Nucleus accumbens (tissue), 56 donors: Measurements from ENCODE around the gene MSH6.
"Not testable (repeated sequence)": the region's sequence is repeated elsewhere in the genome, so short reads cannot be mapped to it uniquely, and the experiment has no call there.

Experiments used
- DNase-seq, 56 donors: peaks; one replicate each; lab custom pipeline; 2025; lab: John Stamatoyannopoulos, UW

MSH6 gene

DNA sequence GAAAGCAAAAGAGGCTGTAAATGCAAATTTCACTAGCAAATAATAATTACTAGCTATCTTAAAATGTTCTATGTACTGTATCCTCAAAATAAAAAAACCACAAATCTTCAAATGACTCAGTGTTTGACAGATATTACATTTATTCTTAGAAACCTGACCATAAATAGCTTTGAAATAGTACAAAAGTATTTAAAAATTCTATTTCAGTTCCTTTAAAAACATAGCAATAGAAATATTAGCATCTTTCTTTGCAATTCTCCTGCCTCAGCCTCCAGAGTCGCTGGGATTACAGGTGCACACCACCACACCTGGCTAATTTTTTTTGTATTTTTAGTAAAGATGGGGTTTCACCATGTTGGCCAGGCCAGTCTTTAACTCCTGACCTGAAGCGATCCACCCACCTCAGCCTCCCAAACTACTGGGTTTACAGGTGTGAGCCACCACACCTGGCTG, 50.6 kb downstream of the MSH6 start:
- DNase-seq, result no peak

DNA sequence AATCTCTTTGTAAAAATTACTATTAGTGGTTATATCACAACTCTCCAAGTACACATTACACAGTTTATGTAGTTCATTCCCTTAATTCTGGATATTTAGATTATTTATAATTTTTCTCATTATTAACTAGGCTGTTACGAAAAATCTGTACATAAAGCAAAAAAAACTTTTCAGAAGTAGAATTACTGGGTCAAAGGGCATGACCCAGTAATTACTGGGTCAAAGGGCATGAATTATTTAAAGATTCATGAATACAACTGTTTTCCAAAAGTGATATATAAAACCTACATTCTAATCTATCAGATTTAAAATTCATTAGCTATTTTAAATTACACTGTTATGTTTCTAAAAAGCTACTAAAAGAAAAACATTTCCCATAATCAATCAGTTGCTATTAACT, 55.3 kb downstream of the MSH6 start:
- DNase-seq, result no peak

DNA sequence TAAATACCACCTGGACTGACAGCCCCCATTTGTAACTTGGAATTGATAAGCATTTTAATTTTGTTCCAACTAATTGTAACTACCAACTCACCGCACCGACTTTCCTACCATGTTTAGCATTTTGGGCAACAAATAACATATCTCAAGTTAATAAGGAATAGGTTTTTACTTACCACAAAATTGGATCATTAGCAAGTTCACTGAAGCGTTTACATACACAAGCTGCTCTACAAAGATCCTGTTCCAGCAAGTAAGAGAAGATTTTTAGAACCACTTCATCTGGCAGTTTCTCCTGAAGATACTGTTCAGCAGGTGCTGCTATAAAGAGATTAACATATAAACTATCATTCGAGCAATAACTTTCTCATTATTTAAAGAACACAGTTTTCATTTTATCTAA, 55.7 kb downstream of the MSH6 start:
- DNase-seq, result no peak

DNA sequence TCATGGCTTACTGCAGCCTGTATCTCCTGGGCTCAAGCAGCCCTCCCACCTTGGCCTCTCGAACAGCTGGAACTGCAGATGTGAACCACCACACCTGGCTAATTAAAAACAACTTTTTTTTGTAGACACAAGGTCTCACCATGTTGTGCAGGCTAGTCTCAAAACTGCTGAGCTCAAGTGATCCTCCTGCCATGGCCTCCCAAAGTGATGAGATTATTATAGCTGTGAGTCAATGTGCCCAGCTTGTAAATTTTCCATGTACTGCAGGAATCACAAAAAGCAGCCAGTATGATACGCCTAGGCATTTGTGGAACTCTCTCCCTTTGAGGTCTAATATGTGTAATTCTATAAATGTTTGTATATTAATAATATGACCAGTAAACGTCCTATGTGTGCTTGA, 59.9 kb downstream of the MSH6 start:
- DNase-seq, result no peak

DNA sequence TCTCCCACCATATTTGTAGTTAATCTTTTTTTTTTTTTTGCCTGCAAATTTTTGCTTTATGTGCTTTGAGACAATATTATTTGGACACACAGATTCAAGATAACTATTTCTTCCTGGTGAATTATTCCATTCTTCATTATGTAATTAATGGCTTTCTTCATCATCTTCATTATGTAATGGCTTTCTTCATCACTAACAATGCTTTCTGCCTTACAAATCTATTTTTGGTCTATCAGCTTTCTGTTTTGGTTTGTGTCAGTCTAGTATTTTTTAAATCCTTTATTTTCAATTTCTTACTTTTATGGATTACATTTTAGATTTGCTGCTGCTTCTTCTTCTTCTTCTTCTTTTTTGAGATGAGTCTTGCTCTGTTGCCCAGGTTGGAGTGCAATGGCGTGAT, 60.5 kb downstream of the MSH6 start:
- DNase-seq, result no peak

DNA sequence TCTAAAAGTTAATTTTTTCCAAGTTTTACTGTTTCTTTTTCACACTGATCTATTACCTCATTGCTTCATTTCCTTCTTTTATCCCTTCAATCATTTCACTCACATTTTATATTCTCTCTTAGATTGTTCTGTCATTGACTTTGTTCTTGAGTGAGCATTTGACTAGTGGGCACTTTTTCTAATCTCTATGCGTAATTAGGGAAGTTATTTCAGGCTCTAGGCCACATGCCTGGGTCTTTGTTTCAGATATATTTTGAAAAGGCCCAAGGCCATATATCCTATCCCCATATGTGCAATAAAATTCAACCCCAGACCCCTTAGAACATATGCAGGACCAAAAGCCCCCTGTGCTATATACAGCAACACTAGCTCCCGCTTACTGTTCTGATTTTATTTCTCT, 61.2 kb downstream of the MSH6 start:
- DNase-seq, result no peak

DNA sequence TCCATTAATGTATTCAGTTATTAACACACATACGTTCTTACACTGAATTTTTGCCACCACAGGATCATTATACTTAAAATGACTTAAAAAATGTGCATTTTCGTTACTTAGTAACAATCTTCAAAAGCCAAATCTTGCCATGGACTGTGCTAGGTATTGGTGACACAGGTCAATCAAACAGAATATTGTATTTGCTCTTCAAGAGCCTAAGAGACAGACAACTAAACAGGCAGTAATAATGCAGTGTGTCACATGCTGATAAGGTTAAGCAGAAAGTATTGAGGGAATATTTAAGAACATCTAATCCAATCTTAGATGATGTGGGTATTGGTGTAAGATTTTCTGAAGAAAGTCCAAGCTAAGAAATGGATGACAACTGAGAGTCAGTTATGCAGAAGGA, 66.4 kb downstream of the MSH6 start:
- DNase-seq, result no peak

DNA sequence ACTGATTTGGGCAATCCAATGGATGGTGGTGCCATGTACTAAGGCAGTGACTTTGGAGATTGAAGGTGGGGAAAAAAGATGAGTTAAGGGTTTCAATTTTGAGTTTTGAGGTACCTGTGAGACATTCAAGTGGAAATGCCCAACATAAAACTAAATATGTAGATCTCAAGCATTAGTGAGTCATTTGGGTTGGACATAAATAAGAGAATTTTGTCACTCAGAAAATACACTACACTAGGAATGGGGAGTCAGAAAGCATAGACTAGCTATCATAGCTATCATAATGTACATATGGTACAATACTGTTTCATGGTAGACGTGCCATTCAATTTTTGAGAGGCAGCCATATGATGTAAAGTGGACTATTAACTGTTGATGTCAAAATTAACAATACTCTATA, 67.3 kb downstream of the MSH6 start:
- no peak for DNase-seq

DNA sequence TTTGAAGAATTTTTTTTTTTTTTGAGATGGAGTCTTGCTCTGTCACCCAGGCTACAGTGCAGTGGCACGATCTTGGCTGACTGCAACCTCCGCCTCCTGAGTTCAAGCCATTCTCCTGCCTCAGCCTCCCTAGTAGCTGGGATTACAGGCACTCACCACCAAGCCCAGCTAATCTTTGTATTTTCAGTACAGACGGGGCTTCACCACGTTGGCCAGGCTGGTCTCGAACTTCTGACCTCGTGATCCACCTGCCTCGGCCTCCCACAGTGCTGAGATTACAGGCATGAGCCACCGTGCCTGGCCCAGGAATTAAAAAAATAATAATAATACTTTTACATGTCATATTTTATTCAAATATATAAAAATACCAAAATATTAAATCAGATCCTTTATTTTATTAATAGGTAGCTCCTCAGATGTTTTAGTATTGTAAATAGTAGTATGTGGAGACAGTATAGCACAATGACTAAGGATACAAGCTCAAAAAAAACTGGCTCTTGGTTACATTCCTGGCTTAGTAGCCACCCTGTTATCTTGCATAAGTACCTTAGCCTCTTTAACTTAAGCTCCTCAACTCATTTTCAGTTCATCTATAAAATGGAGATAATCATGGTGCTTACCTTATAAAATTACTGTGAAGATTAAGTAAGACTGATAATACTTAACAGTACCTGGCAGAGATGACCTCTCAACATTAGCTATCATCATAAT, 70.3 kb downstream of the MSH6 start:
- DNase-seq, result not testable (repeated sequence)
